Fibroblast of lung (primary cell): Measurements from ENCODE around the gene TAP1. TPM values are rescaled to one million over a fixed set of nuclear protein-coding genes. Genes with fewer than 3 reads are reported as not detected.

Experiments
- DNase-seq, 2 donors: peaks; one replicate each; pipeline versions ENCODE4 v3.0.0 to v3.0.0-alpha.2; 2010; ENCODE audit warnings: low read depth in 2 of 2
- H2AFZ ChIP-seq: 2 replicates; pipeline ENCODE4 v1.5.1; 2012; ENCODE audit warnings: low read length, control low read depth, inconsistent platforms
- H3K27ac ChIP-seq: 2 replicates; pipeline ENCODE4 v1.5.1; 2011; ENCODE audit warnings: low read length, control low read depth; ENCODE audit not compliant: insufficient read depth
- H3K27me3 ChIP-seq: 2 replicates; pipeline ENCODE4 v1.5.1; 2011; ENCODE audit warnings: mild to moderate bottlenecking, low read length; ENCODE audit not compliant: control insufficient read depth, insufficient read depth
- H3K36me3 ChIP-seq: 2 replicates; pipeline ENCODE4 v1.5.1; 2011; ENCODE audit warnings: low read length; ENCODE audit not compliant: control insufficient read depth, insufficient read depth
- H3K4me1 ChIP-seq: 2 replicates; pipeline ENCODE4 v1.5.1; 2011; ENCODE audit warnings: low read length; ENCODE audit not compliant: control insufficient read depth, insufficient read depth; ENCODE audit errors: extremely low read depth
- H3K4me2 ChIP-seq: 2 replicates; pipeline ENCODE4 v1.5.1; 2011; ENCODE audit warnings: low read length, control low read depth; ENCODE audit not compliant: insufficient read depth; ENCODE audit errors: extremely low read depth
- H3K4me3 ChIP-seq, 4 experiments: fragments of 200-600 bp in 1 of 4; sonication (generic) in 1 of 4; replicated peaks in 1 of 4; 2 replicates each; pipeline ENCODE4 v1.5.1; 2011 to 2016; ENCODE audit warnings: low read length in 4 of 4, low read depth in 3 of 4, mild to moderate bottlenecking in 3 of 4, control low read depth in 2 of 4, inconsistent platforms in 1 of 4, mixed read lengths in 1 of 4; ENCODE audit not compliant: insufficient read depth in 1 of 4; ENCODE audit errors: control extremely low read depth in 1 of 4
- H3K79me2 ChIP-seq: 2 replicates; pipeline ENCODE4 v1.5.1; 2012; ENCODE audit warnings: mild to moderate bottlenecking, low read length, inconsistent platforms; ENCODE audit not compliant: control insufficient read depth, insufficient read depth
- H3K9ac ChIP-seq: 2 replicates; pipeline ENCODE4 v1.5.1; 2011; ENCODE audit warnings: mild to moderate bottlenecking, low read length, control low read depth; ENCODE audit not compliant: insufficient read depth
- H3K9me3 ChIP-seq: 2 replicates; pipeline ENCODE4 v1.5.1; 2012; ENCODE audit warnings: low read depth, low read length; ENCODE audit not compliant: control insufficient read depth, insufficient read depth
- H4K20me1 ChIP-seq: 2 replicates; pipeline ENCODE4 v1.5.1; 2011; ENCODE audit warnings: low read length; ENCODE audit not compliant: control insufficient read depth, insufficient read depth; ENCODE audit errors: extremely low read depth
- CTCF ChIP-seq, 2 donors: IDR thresholded peaks in 1 of 2; conservative IDR thresholded peaks in 1 of 2; 1 replicate in 1 of 2; 2 replicates in 1 of 2; pipeline ENCODE4 v1.5.1; 2011 to 2012; ENCODE audit warnings: low read length in 2 of 2, control low read depth in 1 of 2, inconsistent platforms in 1 of 2, low read depth in 1 of 2, mild to moderate bottlenecking in 1 of 2
- EZH2 ChIP-seq: IDR thresholded peaks from 2 replicates; pipeline ENCODE4 v1.5.1; 2012; ENCODE audit warnings: low read length, control low read depth, mild to moderate bottlenecking; ENCODE audit errors: missing control alignments
- polyA plus RNA-seq, 2 donors: library from polyadenylated mRNA; depleted of rRNA in 1 of 2; stranded (reverse) in 1 of 2; unstranded in 1 of 2; fragments of >200 nt; gene quantifications; 2 replicates each; pipeline ENCODE4 v1.2.1, GENCODE V29; 2011 to 2012; ENCODE audit warnings: missing spikeins in 1 of 2
- total RNA-seq: library from RNA; depleted of rRNA; stranded (reverse); fragments of >200 nt; gene quantifications from 2 replicates; pipeline ENCODE4 v1.2.1, GENCODE V29; 2014

The TAP1 gene
- total and polyA plus RNA-seq, 2 donors (not counting 1 experiment from before 2014, with no cell fraction given) = 31.4 to 107 TPM

- H2AFZ ChIP-seq = no peak overlapping the region
- peak overlapping the region; percentile 67 for H3K4me2 ChIP-seq
- TF ChIP-seq EZH2 (no peak), CTCF (conservative IDR thresholded peaks at IDR 0.05 in 1 of 2, IDR thresholded peaks at IDR 0.05 in 1 of 2; ENCODE audit: low read depth in 1 of 2, low read length in 2 of 2) (no peak)
- peaks cover 3% of the 10 kb centered on the region for H3K4me1 ChIP-seq
- no peaks in the 10 kb centered on the region for H4K20me1 ChIP-seq
- no peak for DNase-seq
- H3K9me3 ChIP-seq = no peaks in the 10 kb centered on the region
- peak overlapping the region; percentile 91 to 96 (median 94) for H3K4me3 ChIP-seq
- H3K36me3 ChIP-seq = peaks cover 13% of the 10 kb centered on the region
- H3K27ac ChIP-seq = peak overlapping the region; percentile 97
- H3K27me3 ChIP-seq = no peaks in the 10 kb centered on the region
- H3K9ac ChIP-seq = peak overlapping the region; percentile 48
- peaks cover 3% of the 10 kb centered on the region for H3K79me2 ChIP-seq
Observed at GRCh38 chr6:32844839-32845383, 8.6 kb downstream of the TAP1 start.

DNA sequence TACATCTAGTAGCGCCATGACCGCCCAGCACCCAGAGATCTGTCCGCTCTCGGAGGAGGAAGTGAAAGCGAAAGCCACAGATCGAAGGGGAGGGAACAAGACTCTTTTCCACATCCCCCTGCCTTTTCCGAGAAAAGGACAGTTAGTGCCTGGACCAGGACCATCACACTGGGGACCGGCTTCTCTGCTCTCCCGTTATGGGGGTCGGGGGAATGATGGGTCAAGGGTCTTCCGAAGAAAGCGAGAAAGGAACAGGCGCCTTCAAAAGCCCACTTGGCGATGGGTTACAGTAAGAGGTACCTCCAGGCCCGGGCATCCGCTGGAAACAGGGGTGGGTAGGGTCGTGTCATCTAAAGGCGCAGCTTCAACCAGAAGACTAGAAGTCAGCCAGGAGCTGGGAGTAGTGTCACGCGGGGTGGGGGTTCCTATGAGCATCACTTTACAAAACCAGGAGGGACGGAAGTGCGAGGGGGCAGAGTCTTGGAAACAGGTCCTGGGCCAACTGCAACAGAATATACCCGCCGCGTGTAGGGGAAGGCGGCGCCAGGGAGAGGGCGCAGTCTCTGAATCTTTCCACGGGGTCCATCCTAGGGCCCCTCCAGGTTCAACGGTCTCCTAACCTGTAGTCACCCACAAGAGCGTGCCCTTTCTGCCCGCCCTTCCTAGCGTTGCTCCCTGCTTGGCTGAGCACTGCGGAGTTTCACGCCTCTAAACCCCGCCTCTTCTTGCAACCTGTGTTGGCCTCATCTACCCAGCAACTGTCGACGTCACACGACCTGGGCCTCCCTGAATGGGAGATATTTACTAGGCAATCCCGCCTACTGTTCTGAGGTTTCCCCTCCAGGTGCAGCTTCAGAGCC is 9.3 kb downstream of the TAP1 start, which contains the start of gene PSMB8:
PSMB8 (minus strand) TSS at position 69 of the 860 bp plus-strand sequence; CDS start at position 18, 51 bp downstream.
- H3K4me1 ChIP-seq = peaks cover 3% of the 10 kb centered on the region
- peaks cover 3% of the 10 kb centered on the region for H3K79me2 ChIP-seq
- no peaks in the 10 kb centered on the region for H4K20me1 ChIP-seq
- H3K27ac ChIP-seq = peak within 1 kb of the TSS; percentile 97
- no peaks in the 10 kb centered on the region for H3K27me3 ChIP-seq
- H3K4me2 ChIP-seq = peak within 1 kb of the TSS; percentile 67
- H3K9me3 ChIP-seq = no peaks in the 10 kb centered on the region
- peak within 1 kb of the TSS; percentile 83 for H2AFZ ChIP-seq
- DNase-seq = peak; percentile 91
- TF ChIP-seq EZH2 (no peak), CTCF (conservative IDR thresholded peaks at IDR 0.05 in 1 of 2, IDR thresholded peaks at IDR 0.05 in 1 of 2; ENCODE audit: low read depth in 1 of 2, low read length in 2 of 2) (peak; percentile 12 to 24)
- H3K36me3 ChIP-seq = peaks cover 11% of the 10 kb centered on the region
- peak within 1 kb of the TSS; percentile 92 for H3K9ac ChIP-seq
- H3K4me3 ChIP-seq = peak within 1 kb of the TSS; percentile 91 to 96 (median 94)

DNA sequence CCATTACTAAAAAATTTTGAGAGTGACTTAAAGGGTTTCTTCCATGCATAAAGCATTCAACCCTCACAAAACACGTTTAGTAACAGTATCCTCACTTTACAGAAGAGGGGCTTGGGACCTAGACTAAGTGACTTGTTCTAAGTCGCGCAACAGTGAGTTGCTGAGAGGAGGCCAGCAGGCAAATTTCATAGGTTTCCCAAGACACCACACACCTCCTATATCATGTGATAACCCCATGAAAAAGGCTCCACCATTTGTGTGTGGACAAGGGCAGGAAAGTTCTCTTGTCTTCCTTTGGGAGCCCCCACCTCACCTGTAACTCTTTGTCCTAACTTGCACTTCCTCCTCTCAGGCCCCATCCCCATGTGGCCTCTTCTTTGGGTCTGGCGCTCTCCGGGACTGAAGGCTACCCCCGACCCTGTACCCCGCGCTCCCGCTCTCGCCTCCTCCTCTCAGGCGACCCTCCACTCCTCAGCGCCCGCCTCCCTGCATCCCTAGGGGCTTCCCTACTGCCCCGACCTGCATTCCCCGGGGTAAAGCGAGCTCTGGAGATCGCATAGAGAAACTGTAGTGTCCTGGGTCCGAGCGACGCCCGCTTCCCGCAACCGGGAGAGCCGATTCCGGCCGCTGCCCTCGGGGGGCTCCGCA is 10.0 kb downstream of the TAP1 start:
- DNase-seq = peak in 1 of 2 donors; percentile 17
- H3K27me3 ChIP-seq = no peaks in the 10 kb centered on the region
- peaks cover 11% of the 10 kb centered on the region for H3K36me3 ChIP-seq
- peaks cover 3% of the 10 kb centered on the region for H3K4me1 ChIP-seq
- no peaks in the 10 kb centered on the region for H4K20me1 ChIP-seq
- peak overlapping the region; percentile 92 for H3K9ac ChIP-seq
- H3K4me3 ChIP-seq = peak overlapping the region; percentile 91 to 96 (median 94)
- no peak for TF ChIP-seq CTCF (conservative IDR thresholded peaks at IDR 0.05 in 1 of 2, IDR thresholded peaks at IDR 0.05 in 1 of 2; ENCODE audit: low read depth in 1 of 2, low read length in 2 of 2)
- no peak for TF ChIP-seq EZH2
- peaks cover 3% of the 10 kb centered on the region for H3K79me2 ChIP-seq
- no peaks in the 10 kb centered on the region for H3K9me3 ChIP-seq
- H3K4me2 ChIP-seq = peak overlapping the region; percentile 67
- H3K27ac ChIP-seq = peak overlapping the region; percentile 97
- H2AFZ ChIP-seq = peak overlapping the region; percentile 67
